Gastrocnemius medialis (tissue), 4 donors: Measurements from ENCODE around the gene PLPP7.

ENCODE experiments used
- CTCF ChIP-seq, 5 experiments: fragments of 450-650 bp in 3 of 5; fragments of 200-600 bp in 2 of 5; sonication (generic) in 2 of 5; IDR thresholded peaks in 4 of 5; conservative IDR thresholded peaks in 1 of 5; 1 replicate in 4 of 5; 2 replicates in 1 of 5; pipeline ENCODE4 v1.5.1; 2016 to 2019; ENCODE audit warnings: antibody characterized with exemption in 5 of 5, mild to moderate bottlenecking in 3 of 5, moderate library complexity in 3 of 5
- POLR2A ChIP-seq, 2 donors: fragments of 450-650 bp; IDR thresholded peaks; one replicate each; pipeline ENCODE4 v1.6.1; 2017; ENCODE audit warnings: antibody characterized with exemption in 2 of 2, mild to moderate bottlenecking in 2 of 2, moderate library complexity in 2 of 2

- TF ChIP-seq POLR2A (IDR thresholded peaks at IDR 0.05), result no peak
- no peak for TF ChIP-seq CTCF (IDR thresholded peaks at IDR 0.05 in 4 of 5, conservative IDR thresholded peaks at IDR 0.05 in 1 of 5)
Observed at GRCh38 chr9:131263701-131264100, 25.8 kb upstream of the PLPP7 start.
